GM12865 (cell line): Measurements from ENCODE around the gene FAM53B.
"Not testable (repeated sequence)": the region's sequence is repeated elsewhere in the genome, so short reads cannot be mapped to it uniquely, and the experiment has no call there.

Experiments used
- DNase-seq: peaks from one replicate; pipeline ENCODE4 v3.0.0; 2010; ENCODE audit warnings: low read depth
- H3K4me3 ChIP-seq: 2 replicates; pipeline ENCODE4 v1.5.1; 2011; ENCODE audit warnings: mild to moderate bottlenecking, low read depth, low read length, control low read depth
- CTCF ChIP-seq: IDR thresholded peaks from 2 replicates; pipeline ENCODE4 v1.5.1; 2011; ENCODE audit warnings: low read length, control low read depth, low read depth, inconsistent platforms; ENCODE audit not compliant: insufficient read depth; ENCODE audit errors: missing control alignments

The FAM53B gene

GRCh38 chr10:124747745-124748144 is 3.6 kb upstream of the FAM53B start:
- no peak for DNase-seq
- no peak for TF ChIP-seq CTCF
- H3K4me3 ChIP-seq: no peak overlapping the region

- no peak for DNase-seq
- TF ChIP-seq CTCF: no peak
- H3K4me3 ChIP-seq: no peak overlapping the region
These were observed 2.8 kb upstream of the FAM53B start for GRCh38 chr10:124746992-124747391.

- not testable (repeated sequence) for H3K4me3 ChIP-seq, DNase-seq
These were observed 2.3 kb upstream of the FAM53B start for GRCh38 chr10:124746447-124746846.

- peak; percentile 10 for TF ChIP-seq CTCF
- peak; percentile 60 for DNase-seq
- H3K4me3 ChIP-seq: no peak overlapping the region
These were observed 1.5 kb upstream of the FAM53B start for GRCh38 chr10:124745673-124746072.

- no peak for DNase-seq
- no peak for TF ChIP-seq CTCF
- no peak overlapping the region for H3K4me3 ChIP-seq
These were observed 1.1 kb upstream of the FAM53B start for GRCh38 chr10:124745252-124745651.

- TF ChIP-seq CTCF: no peak
- peak overlapping the region; percentile 86 for H3K4me3 ChIP-seq
- DNase-seq: peak; percentile 44
These were observed 732 bp downstream of the FAM53B start for GRCh38 chr10:124743191-124744101.

GRCh38 chr10:124742413-124743190 is 1.6 kb downstream of the FAM53B start:
- TF ChIP-seq CTCF: no peak
- DNase-seq: peak; percentile 50
- peak overlapping the region; percentile 86 for H3K4me3 ChIP-seq
